HepG2 (cell line): ENCODE results near the gene WDR54. TPM values are rescaled to one million over a fixed set of nuclear protein-coding genes. Genes with fewer than 3 reads are reported as not detected.

Experiments used
- ATAC-seq: fragments of 200-7000 bp; cut with Tn5 transposase; 3 replicates; pipeline ENCODE4 v1.9.1; 2020; ENCODE audit warnings: mild to moderate bottlenecking, moderate library complexity
- BruUV-seq: library from RNA; stranded (reverse); fragments of 400-500 nt; replicated peaks from 2 replicates; lab custom pipeline; 2021; lab: Mats Ljungman, UMichigan
- CTCF ChIA-PET: fragments of 300-600 bp; formaldehyde crosslinking; extraction: SDS; loops from one replicate; lab custom pipeline; 2021; ENCODE audit warnings: low total read pairs, inconsistent platforms, low intra/inter-chr PET ratio; lab: Yijun Ruan, JAX
- POLR2A ChIA-PET: fragments of 350-600 bp; sonication (Branson Sonifier 250); formaldehyde crosslinking; loops from one replicate; lab custom pipeline; 2020; ENCODE audit warnings: antibody characterized with exemption, inconsistent platforms; lab: Yijun Ruan, JAX
- DNase-seq: peaks from one replicate; pipeline ENCODE4 v3.0.0-alpha.2; 2015; ENCODE audit warnings: low spot score
- FAIRE-seq: peaks from 3 replicates; lab custom pipeline; 2011; peaks lifted over from hg19 to GRCh38; lab: Jason Lieb, UNC
- H2AFZ ChIP-seq: one replicate; pipeline ENCODE4 v1.6.1; 2011; ENCODE audit warnings: low read length, inconsistent platforms
- H3K27ac ChIP-seq: fragments of 300-600 bp; 3 replicates; pipeline ENCODE4 v1.8.0; 2011; ENCODE audit warnings: mixed run types, mild to moderate bottlenecking, mixed read lengths, low read length, inconsistent platforms; ENCODE audit not compliant: insufficient read depth; ENCODE audit errors: extremely low read length
- H3K27me3 ChIP-seq, 2 experiments: fragments of 200-600 bp in 1 of 2; 2 replicates in 1 of 2; 3 replicates in 1 of 2; pipeline versions ENCODE4 v1.6.0 to v1.8.0; 2011; ENCODE audit warnings: low read length in 2 of 2, mild to moderate bottlenecking in 2 of 2, moderate library complexity in 2 of 2, inconsistent platforms in 1 of 2; ENCODE audit not compliant: insufficient read depth in 2 of 2, control insufficient read depth in 1 of 2
- H3K36me3 ChIP-seq, 2 experiments: fragments of 200-600 bp in 1 of 2; replicated peaks in 1 of 2; 2 replicates in 1 of 2; 3 replicates in 1 of 2; pipeline versions ENCODE4 v1.5.1 to v1.8.0; 2011; ENCODE audit warnings: low read length in 2 of 2, inconsistent platforms in 1 of 2; ENCODE audit not compliant: insufficient read depth in 2 of 2, control insufficient read depth in 1 of 2
- H3K4me1 ChIP-seq: 2 replicates; pipeline ENCODE4 v1.5.1; 2012; ENCODE audit warnings: low read length, inconsistent platforms; ENCODE audit not compliant: insufficient read depth
- H3K4me2 ChIP-seq: 2 replicates; pipeline ENCODE4 v1.6.0; 2011; ENCODE audit warnings: low read depth, low read length, inconsistent platforms
- H3K4me3 ChIP-seq, 3 experiments: fragments of 200-600 bp in 1 of 3; sonication (generic), shearing (Covaris generic) in 1 of 3; replicated peaks in 1 of 3; 2 replicates each; pipeline ENCODE4 v1.5.1; 2011 to 2016; ENCODE audit warnings: low read length in 3 of 3, inconsistent platforms in 2 of 3, low read depth in 2 of 3, mild to moderate bottlenecking in 2 of 3, control low read depth in 1 of 3, mixed read lengths in 1 of 3; ENCODE audit not compliant: insufficient read depth in 1 of 3
- H3K79me2 ChIP-seq: one replicate; pipeline ENCODE4 v1.6.1; 2011; ENCODE audit warnings: low read length, inconsistent platforms; ENCODE audit not compliant: insufficient read depth
- H3K9ac ChIP-seq: 2 replicates; pipeline ENCODE4 v1.6.0; 2011; ENCODE audit warnings: mild to moderate bottlenecking, low read depth, low read length, inconsistent platforms; ENCODE audit not compliant: insufficient read depth
- H3K9me3 ChIP-seq: 2 replicates; pipeline ENCODE4 v1.5.1; 2012; ENCODE audit warnings: mild to moderate bottlenecking, low read length
- H4K20me1 ChIP-seq: 2 replicates; pipeline ENCODE4 v1.6.0; 2011; ENCODE audit warnings: inconsistent platforms, mild to moderate bottlenecking, low read length, moderate library complexity; ENCODE audit not compliant: insufficient read depth
- FIP1L1 ChIP-seq: fragments of 200-400 bp; formaldehyde crosslinking; IDR thresholded peaks from 2 replicates; pipeline ENCODE4 v1.6.1; 2018; ENCODE audit warnings: low read depth, mild to moderate bottlenecking, low read length, moderate library complexity, borderline replicate concordance; ENCODE audit not compliant: insufficient read depth
- PTBP1 ChIP-seq: fragments of 200-400 bp; formaldehyde crosslinking; IDR thresholded peaks from 2 replicates; pipeline ENCODE4 v1.6.1; 2018; ENCODE audit warnings: low read length, low read depth; ENCODE audit not compliant: poor library complexity, severe bottlenecking
- SAFB2 ChIP-seq: sonication (generic); formaldehyde crosslinking; IDR thresholded peaks from 2 replicates; pipeline ENCODE4 v1.5.1; 2020; ENCODE audit warnings: missing genetic modification reagents, low read depth, mild to moderate bottlenecking, borderline replicate concordance
- ZNF292 ChIP-seq: sonication (generic); formaldehyde crosslinking; IDR thresholded peaks from 2 replicates; pipeline ENCODE4 v1.8.1; 2022; ENCODE audit warnings: mild to moderate bottlenecking, low read depth, missing genetic modification reagents, borderline replicate concordance
- ZNF557 ChIP-seq: sonication (generic); formaldehyde crosslinking; IDR thresholded peaks from 2 replicates; pipeline ENCODE4 v1.4.0; 2020; ENCODE audit warnings: missing genetic modification reagents
- ZNF562 ChIP-seq: sonication (generic); formaldehyde crosslinking; IDR thresholded peaks from 2 replicates; pipeline ENCODE4 v1.8.0; 2022; ENCODE audit warnings: missing genetic modification reagents, borderline replicate concordance
- WGBS: methylation state at CpG from one replicate; pipeline ENCODE4 v1.1.6; 2017; ENCODE audit warnings: low lambda C conversion rate; 5-methylcytosine and 5-hydroxymethylcytosine counted together
- in situ Hi-C: cut with HindIII; loops from 2 replicates; pipeline ENCODE4 v1.10.0; 2017; ENCODE audit warnings: low pct_unique_long_range_greater_than_20kb; ENCODE audit not compliant: extremely low pct_ligation_motif_present
- intact Hi-C: fragments of 100-400 bp; cut with micrococcal nuclease; formaldehyde crosslinking; loops from one replicate; pipeline ENCODE4 v1.10.0; 2022; ENCODE audit not compliant: unreplicated experiment
- polyA plus RNA-seq, 8 experiments: library from polyadenylated mRNA; depleted of rRNA in 3 of 8; stranded (reverse) in 7 of 8; unstranded in 1 of 8; fragments of >200 nt; fragmentation: Illumina TruSeq in 4 of 8; extraction: Trizol in 4 of 8; gene quantifications; 2 replicates each; pipeline versions ENCODE4 v1.2.1 to v1.2.3, GENCODE V29; 2011 to 2016; ENCODE audit warnings: low read depth in 4 of 8, missing spikeins in 1 of 8, mixed read lengths in 1 of 8; ENCODE audit not compliant: insufficient read depth in 1 of 8
- total RNA-seq, 5 experiments: library from RNA; depleted of rRNA; stranded (reverse); fragments of >200 nt; fragmentation: Illumina TruSeq; extraction: Trizol; gene quantifications; 2 replicates each; pipeline ENCODE4 v1.2.3, GENCODE V29; 2016; ENCODE audit warnings: low read depth in 1 of 5
- TF ChIP-seq, protein P1 (sequence below): sonication (generic); formaldehyde crosslinking; IDR thresholded peaks from 2 replicates; pipeline ENCODE4 v1.8.0; 2022; ENCODE audit warnings: mild to moderate bottlenecking, missing genetic modification reagents

The WDR54 gene
- total and polyA plus RNA-seq, 2 of the 13 experiments (the other 11 are each of a cell fraction or from before 2014, with no cell fraction given): 2.0 to 17.3 TPM

DNA sequence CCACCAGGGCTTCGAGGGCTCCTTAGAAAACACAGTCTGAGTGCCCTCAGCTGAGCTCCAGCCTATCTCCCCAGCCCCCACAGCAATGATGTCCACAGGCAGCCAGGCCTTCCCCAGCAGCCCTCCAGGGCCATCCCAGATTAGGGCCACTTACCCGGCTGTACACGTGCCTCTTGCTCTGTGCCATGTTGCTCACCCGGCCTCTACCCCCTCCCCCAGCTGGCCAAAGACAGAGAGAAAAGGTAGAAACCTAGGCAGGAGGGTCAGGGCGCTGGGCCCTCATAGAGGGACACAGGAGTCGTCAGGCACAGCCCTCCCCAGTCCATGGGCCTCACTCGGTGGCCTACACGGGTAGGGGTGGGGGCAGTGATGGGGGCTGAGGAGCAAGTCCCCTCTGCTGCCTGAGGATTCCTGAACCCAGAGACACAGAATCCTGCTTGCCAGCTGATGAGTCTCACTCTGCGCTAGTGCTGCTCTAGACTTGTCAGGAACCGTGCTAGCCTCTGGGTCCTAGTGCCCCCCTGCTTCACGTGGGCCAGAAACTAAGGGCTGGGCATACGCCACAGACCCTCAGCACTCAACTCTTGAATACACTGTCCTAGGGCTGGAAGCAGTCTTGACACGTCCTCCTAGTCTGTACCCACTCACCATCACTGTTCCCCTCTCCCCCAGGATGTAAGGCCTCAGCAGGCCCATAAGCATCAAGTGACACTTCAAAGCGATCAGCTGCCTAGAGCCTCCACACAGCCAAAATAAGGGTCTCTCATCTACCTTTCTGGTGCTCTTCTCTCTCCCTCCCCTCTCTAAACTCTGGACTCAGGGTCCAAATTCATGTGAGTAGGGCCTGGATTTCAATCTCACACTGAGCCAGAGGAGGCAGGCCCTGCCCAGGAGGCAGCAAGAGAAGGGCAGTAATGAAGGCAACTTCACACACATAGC lies 41.4 kb upstream of the WDR54 start, which contains the start of gene DCTN1 (continued):
- TF ChIP-seq PTBP1: no peak
- TF ChIP-seq, protein P1, sequence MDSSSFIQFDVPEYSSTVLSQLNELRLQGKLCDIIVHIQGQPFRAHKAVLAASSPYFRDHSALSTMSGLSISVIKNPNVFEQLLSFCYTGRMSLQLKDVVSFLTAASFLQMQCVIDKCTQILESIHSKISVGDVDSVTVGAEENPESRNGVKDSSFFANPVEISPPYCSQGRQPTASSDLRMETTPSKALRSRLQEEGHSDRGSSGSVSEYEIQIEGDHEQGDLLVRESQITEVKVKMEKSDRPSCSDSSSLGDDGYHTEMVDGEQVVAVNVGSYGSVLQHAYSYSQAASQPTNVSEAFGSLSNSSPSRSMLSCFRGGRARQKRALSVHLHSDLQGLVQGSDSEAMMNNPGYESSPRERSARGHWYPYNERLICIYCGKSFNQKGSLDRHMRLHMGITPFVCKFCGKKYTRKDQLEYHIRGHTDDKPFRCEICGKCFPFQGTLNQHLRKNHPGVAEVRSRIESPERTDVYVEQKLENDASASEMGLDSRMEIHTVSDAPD: no peak
- TF ChIP-seq, all 625 proteins: peak for 27

DNA sequence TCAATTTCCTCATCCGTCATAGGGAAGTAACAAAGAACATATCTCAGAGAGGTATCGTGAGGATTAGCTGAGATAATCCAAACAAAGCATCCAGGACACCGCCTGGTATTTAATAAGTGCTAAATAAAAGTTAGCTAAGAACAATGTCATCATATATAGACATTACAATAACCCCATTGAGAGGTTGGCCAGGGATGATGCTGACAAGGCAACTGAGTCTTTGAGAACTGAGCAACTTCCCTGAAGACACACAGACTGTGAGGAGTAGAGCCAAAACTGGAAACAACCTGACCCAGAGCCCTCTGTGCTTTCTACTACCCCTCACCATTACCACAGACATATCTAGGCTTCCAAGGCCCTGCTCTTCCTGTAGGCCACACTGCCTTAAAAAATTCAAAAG lies 39.8 kb upstream of the WDR54 start:
- no peak for TF ChIP-seq ZNF557 (CRISPR knock-in tag)
- no peak for TF ChIP-seq FIP1L1
- no peak for TF ChIP-seq SAFB2 (CRISPR knock-in tag)
- TF ChIP-seq ZNF562: no peak
- no peak for TF ChIP-seq ZNF292 (CRISPR knock-in tag)
- TF ChIP-seq, all 625 proteins: peak for 0
- Histone ChIP-seq H3K27me3 (no peaks in the 10 kb centered on the region), H3K36me3 (peaks cover 14 to 40% of the 10 kb centered on the region in 2 experiments), H3K4me3 (no peak overlapping the region), H3K79me2 (peaks cover 68% of the 10 kb centered on the region), H3K27ac (no peak overlapping the region), H4K20me1 (peaks cover 14% of the 10 kb centered on the region; the same call in 1 of the 2 replicates), H3K4me2 (no peak overlapping the region), H3K4me1 (peaks cover 26% of the 10 kb centered on the region), H3K9ac (no peak overlapping the region), H3K9me3 (no peaks in the 10 kb centered on the region), H2AFZ (no peak overlapping the region)
- BruUV-seq: no TSS peak
- FAIRE-seq (no peak), DNase-seq (no peak), ATAC-seq (no peak)
- in situ Hi-C loops: no loop called here
- POLR2A ChIA-PET: interaction anchor here (2.2 kb wide), 1 partner anchor 10 kb away, joined by 10 read pairs; no protein-coding TSS in a partner anchor
- intact Hi-C loops: no loop called here
- CTCF ChIA-PET: no interaction called here
- 93% methylated on average over 3 of the region's 3 CpGs for WGBS
